ENCODE data around the gene LTBP2.

Gene LTBP2

GRCh38 chr14:74613211-74613914 is 1.3 kb upstream of the LTBP2 start:
- DNase-seq (ENCODE audit: low read depth in 1 of 2, low spot score in 1 of 2): no peak

- DNase-seq (ENCODE audit: low read depth in 1 of 2, low spot score in 1 of 2): peak; percentile 63 to 76
Measured at GRCh38 chr14:74612350-74613021, 449 bp upstream of the LTBP2 start.

DNA sequence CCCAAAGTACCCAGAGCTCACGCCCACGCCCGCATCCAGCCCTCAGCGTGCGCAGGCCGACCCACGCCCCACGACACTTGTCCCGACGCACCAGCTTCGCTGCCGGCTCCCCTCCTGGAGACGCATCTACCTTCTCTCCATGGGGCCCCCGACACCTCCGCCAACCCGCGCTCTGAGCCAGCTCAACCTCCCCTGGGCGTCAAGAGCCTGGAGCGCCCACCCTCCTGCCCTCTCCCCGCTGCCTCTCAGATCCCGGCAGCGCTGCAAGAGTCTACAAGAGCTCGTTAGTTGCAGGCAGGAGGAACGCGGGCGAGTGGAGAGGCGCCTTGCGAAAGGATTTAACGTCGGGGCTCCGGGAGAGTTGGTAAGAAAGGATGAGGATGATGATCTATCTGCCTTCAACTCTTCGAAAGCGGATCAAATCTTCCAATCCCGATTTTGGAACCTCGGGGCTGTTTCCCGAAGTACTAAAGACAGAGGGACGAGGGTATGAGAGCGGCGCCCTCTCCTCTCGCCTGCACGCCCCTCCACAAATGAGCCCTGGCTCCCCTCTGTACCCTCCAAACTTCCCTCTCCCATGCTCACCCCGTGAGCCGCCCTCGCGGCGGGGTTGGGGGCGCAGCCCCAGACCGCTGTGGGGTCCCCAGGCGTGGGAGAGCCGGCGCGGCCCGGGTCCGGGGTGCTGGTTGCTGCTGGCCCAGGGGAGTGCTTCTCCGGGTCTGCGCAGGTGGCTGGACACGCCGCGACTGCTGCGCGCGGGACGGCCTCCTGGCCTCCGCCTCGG is 979 bp downstream of the LTBP2 start:
- DNase-seq (ENCODE audit: low read depth in 1 of 2, low spot score in 1 of 2): no peak

GRCh38 chr14:74610199-74610865 is 1.7 kb downstream of the LTBP2 start:
- no peak for DNase-seq (ENCODE audit: low read depth in 1 of 2, low spot score in 1 of 2)

GRCh38 chr14:74609721-74610120 is 2.3 kb downstream of the LTBP2 start:
- no peak for DNase-seq (ENCODE audit: low read depth in 1 of 2, low spot score in 1 of 2)

GRCh38 chr14:74608959-74609611 is 3.0 kb downstream of the LTBP2 start:
- peak; percentile 70 to 84 for DNase-seq (ENCODE audit: low read depth in 1 of 2, low spot score in 1 of 2)

GRCh38 chr14:74606727-74607126 is 5.3 kb downstream of the LTBP2 start:
- no peak for DNase-seq (ENCODE audit: low read depth in 1 of 2, low spot score in 1 of 2)

- no peak for DNase-seq (ENCODE audit: low read depth in 1 of 2, low spot score in 1 of 2)
Measured at GRCh38 chr14:74605531-74606223, 6.4 kb downstream of the LTBP2 start.

DNA sequence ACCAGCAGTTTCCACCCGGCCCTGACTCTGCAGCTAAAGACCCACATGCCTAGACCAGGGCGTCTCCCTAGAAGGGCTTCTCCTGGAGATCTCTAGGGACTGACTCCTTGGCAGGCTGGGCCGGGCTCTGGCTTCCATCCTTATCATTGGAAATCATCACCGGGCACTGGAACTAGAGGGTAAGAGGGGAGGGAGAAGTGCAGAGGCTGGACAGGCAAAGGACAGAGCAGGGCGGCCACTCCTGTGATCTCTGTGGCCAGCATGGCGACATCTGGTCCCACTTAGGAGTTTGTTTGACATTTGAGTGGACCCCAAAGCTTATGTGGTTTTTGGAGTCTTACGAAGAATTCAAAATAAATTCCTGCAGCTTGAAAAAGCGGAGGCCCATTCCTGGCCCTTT is 7.1 kb downstream of the LTBP2 start:
- no peak for DNase-seq (ENCODE audit: low read depth in 1 of 2, low spot score in 1 of 2)

GRCh38 chr14:74604157-74604556 is 7.9 kb downstream of the LTBP2 start:
- no peak for DNase-seq (ENCODE audit: low read depth in 1 of 2, low spot score in 1 of 2)

DNA sequence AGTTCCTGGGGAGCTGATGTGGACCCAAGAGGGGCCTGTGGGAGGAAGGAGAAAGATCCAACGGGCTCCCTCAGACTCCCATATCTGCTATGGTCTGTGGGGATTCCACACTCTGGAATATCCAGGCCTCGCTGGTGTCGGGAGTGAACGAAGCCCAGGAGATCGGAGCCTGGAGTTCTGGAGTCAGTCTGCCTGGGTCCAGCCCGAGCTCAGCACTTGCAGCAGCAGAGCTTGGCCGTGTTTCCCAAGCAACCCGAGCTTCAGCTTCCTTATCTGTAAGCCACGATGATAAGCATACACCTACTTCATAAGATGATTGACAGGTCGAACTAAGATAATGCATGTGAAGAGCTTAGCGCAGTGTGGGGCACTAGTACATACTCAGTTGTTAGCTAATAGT is 10.1 kb downstream of the LTBP2 start:
- DNase-seq (ENCODE audit: low read depth in 1 of 2, low spot score in 1 of 2): no peak

DNA sequence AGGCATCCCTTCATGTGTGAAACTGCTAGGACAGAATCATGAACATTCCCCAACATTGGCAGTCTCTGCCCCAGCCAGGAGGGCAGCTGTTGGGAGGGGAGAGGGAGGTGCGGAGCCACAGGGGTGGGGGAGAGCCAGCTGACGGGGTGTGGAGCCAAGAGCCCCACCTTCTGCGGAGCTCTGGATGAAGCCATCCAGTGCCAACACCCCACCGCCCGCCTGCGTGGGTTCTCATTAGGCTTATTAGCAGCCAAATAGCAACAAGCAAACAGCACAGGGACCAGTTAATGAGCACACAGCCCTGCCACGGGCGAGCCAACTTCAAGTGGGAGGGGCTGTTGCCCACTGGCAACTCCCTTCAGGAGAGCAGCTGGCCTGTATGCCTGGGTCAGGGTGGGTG is 12.1 kb downstream of the LTBP2 start:
- no peak for DNase-seq (ENCODE audit: low read depth in 1 of 2, low spot score in 1 of 2)

GRCh38 chr14:74599321-74599761 is 12.7 kb downstream of the LTBP2 start:
- DNase-seq (ENCODE audit: low read depth in 1 of 2, low spot score in 1 of 2): no peak

GRCh38 chr14:74596741-74597450 is 15.1 kb downstream of the LTBP2 start:
- no peak for DNase-seq (ENCODE audit: low read depth in 1 of 2, low spot score in 1 of 2)

GRCh38 chr14:74595006-74595735 is 16.9 kb downstream of the LTBP2 start:
- DNase-seq (ENCODE audit: low read depth in 1 of 2, low spot score in 1 of 2): no peak

DNA sequence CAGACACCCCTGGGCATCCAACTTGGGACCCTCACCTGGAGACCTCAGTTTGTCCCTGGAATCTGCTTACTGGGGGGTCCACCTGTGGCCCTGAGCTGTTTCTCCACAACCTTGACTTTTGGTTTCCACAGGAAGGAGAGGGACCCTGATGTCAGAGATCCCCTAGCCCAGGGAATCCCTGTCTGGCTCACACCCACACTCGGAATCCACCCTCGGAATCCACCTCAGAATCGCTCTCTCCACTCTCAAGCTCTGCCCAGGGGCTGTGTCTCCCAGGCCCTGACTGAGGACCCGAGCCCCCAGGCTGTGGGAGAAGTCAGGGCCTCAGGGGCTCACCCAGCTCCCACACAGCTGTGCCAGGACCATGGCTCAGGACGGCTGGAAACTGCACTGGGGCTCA is 17.4 kb downstream of the LTBP2 start:
- DNase-seq (ENCODE audit: low read depth in 1 of 2, low spot score in 1 of 2): no peak

GRCh38 chr14:74594029-74594428 is 18.0 kb downstream of the LTBP2 start:
- DNase-seq (ENCODE audit: low read depth in 1 of 2, low spot score in 1 of 2): no peak

DNA sequence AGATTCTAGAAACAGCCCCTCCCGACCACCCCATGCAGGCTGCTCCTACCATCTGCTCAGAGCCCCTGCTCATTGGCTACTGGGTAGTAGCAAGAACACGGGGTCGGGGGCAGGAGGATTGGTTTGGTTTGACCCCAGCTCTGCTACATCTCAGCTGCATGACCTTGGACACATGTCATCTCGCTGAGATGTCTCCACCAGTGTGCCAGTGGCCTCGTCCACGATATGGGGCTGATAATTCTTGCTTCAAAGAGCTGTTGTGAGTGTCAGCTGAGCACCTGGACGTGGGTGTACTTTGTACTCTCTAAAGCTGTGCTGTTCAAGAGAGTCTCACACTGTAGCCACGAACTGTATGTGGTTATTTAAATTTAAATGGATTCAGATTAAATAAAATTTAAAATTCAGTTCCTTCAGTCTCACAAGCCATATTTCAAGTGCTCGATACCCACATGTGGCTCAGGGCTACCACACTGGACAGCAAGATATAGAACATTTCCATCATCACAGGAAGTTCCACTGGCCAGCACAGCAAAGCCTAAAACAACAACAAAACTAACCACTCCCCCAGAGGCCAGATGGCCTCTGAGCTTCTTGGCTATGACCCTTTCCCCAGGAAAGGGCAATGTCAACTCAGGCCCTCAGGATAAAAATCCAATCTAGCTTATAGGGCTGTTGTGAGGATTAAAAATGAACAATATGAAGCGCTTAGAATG is 18.6 kb downstream of the LTBP2 start:
- DNase-seq (ENCODE audit: low read depth in 1 of 2, low spot score in 1 of 2): no peak
